Neural crest cell (in vitro differentiated cells): ENCODE data around the gene KCNG4. TPM values are rescaled to one million over a fixed set of nuclear protein-coding genes. Genes with fewer than 3 reads are reported as not detected.

ENCODE experiments used
- DNase-seq: peaks from one replicate; pipeline ENCODE4 v3.0.0; 2021; ENCODE audit warnings: low read depth, mixed read lengths, low spot score
- H3K27ac Mint-ChIP-seq: one replicate; pipeline ENCODE4 v1.8.0; 2021; ENCODE audit warnings: mild to moderate bottlenecking, mixed read lengths; ENCODE audit not compliant: unreplicated experiment
- H3K27me3 Mint-ChIP-seq: 2 replicates; pipeline ENCODE4 v1.8.0; 2021; ENCODE audit warnings: low read depth, mild to moderate bottlenecking, mixed read lengths
- H3K36me3 Mint-ChIP-seq: 2 replicates; pipeline ENCODE4 v1.8.0; 2021; ENCODE audit warnings: low read depth, mild to moderate bottlenecking, mixed read lengths
- H3K4me1 Mint-ChIP-seq: 2 replicates; pipeline ENCODE4 v1.8.0; 2021; ENCODE audit warnings: mixed read lengths
- H3K4me3 Mint-ChIP-seq: one replicate; pipeline ENCODE4 v1.8.0; 2021; ENCODE audit warnings: mild to moderate bottlenecking, mixed read lengths
- H3K9me3 Mint-ChIP-seq: 2 replicates; pipeline ENCODE4 v1.8.0; 2021; ENCODE audit warnings: mixed read lengths
- CTCF ChIP-seq: fragments of 200-600 bp; sonication (generic); conservative IDR thresholded peaks from 2 replicates; pipeline ENCODE4 v1.5.0; 2021; ENCODE audit warnings: antibody characterized with exemption, mild to moderate bottlenecking
- total RNA-seq: library from RNA; stranded (reverse); gene quantifications from 2 replicates; pipeline ENCODE4 v1.2.1, GENCODE V29; 2021

The KCNG4 gene
- total RNA-seq, 1 donor from 2014 or later: not detected

- no peak for DNase-seq
- Mint-ChIP-seq H3K36me3 (no peaks in the 10 kb centered on the region), H3K27ac (no peak overlapping the region), H3K4me3 (no peak overlapping the region), H3K4me1 (peaks cover 20% of the 10 kb centered on the region), H3K9me3 (no peaks in the 10 kb centered on the region), H3K27me3 (no peaks in the 10 kb centered on the region)
- no peak for TF ChIP-seq CTCF
Measured at GRCh38 chr16:84247844-84248243, 8.0 kb upstream of the KCNG4 start.

- no peaks in the 10 kb centered on the region for H3K9me3 Mint-ChIP-seq
- H3K36me3 Mint-ChIP-seq: no peaks in the 10 kb centered on the region
- TF ChIP-seq CTCF: no peak
- DNase-seq: no peak
- H3K27ac Mint-ChIP-seq: no peak overlapping the region
- H3K4me3 Mint-ChIP-seq: no peak overlapping the region
- H3K4me1 Mint-ChIP-seq: peaks cover 20% of the 10 kb centered on the region
- no peaks in the 10 kb centered on the region for H3K27me3 Mint-ChIP-seq
Measured at GRCh38 chr16:84247331-84247730, 7.5 kb upstream of the KCNG4 start.

- no peak for DNase-seq
- Mint-ChIP-seq H3K9me3 (no peaks in the 10 kb centered on the region), H3K27me3 (no peaks in the 10 kb centered on the region), H3K4me3 (no peak overlapping the region), H3K4me1 (peaks cover 14% of the 10 kb centered on the region), H3K36me3 (no peaks in the 10 kb centered on the region), H3K27ac (no peak overlapping the region)
- no peak for TF ChIP-seq CTCF
Measured at GRCh38 chr16:84246679-84247077, 6.9 kb upstream of the KCNG4 start.

- Mint-ChIP-seq H3K27ac (no peak overlapping the region), H3K27me3 (no peaks in the 10 kb centered on the region), H3K36me3 (no peaks in the 10 kb centered on the region), H3K4me1 (peaks cover 9% of the 10 kb centered on the region), H3K4me3 (no peak overlapping the region), H3K9me3 (no peaks in the 10 kb centered on the region)
- TF ChIP-seq CTCF: no peak
- no peak for DNase-seq
Measured at GRCh38 chr16:84245956-84246678, 6.3 kb upstream of the KCNG4 start.

GRCh38 chr16:84244728-84245127 lies 4.9 kb upstream of the KCNG4 start:
- Mint-ChIP-seq H3K27ac (no peak overlapping the region), H3K27me3 (peaks cover 7% of the 10 kb centered on the region), H3K9me3 (no peaks in the 10 kb centered on the region), H3K4me3 (no peak overlapping the region), H3K4me1 (peaks cover 9% of the 10 kb centered on the region), H3K36me3 (no peaks in the 10 kb centered on the region)
- DNase-seq: no peak
- no peak for TF ChIP-seq CTCF
